GM18873 (cell line): ENCODE data around the gene SH3D19.

Experiments used
- ATAC-seq: cut with Tn5 transposase; IDR thresholded peaks from one replicate; pipeline ENCODE4 v1.9.1; 2021; ENCODE audit warnings: mild to moderate bottlenecking, moderate library complexity, moderate number of reproducible peaks; ENCODE audit not compliant: unreplicated experiment, low FRiP score

SH3D19 gene

DNA sequence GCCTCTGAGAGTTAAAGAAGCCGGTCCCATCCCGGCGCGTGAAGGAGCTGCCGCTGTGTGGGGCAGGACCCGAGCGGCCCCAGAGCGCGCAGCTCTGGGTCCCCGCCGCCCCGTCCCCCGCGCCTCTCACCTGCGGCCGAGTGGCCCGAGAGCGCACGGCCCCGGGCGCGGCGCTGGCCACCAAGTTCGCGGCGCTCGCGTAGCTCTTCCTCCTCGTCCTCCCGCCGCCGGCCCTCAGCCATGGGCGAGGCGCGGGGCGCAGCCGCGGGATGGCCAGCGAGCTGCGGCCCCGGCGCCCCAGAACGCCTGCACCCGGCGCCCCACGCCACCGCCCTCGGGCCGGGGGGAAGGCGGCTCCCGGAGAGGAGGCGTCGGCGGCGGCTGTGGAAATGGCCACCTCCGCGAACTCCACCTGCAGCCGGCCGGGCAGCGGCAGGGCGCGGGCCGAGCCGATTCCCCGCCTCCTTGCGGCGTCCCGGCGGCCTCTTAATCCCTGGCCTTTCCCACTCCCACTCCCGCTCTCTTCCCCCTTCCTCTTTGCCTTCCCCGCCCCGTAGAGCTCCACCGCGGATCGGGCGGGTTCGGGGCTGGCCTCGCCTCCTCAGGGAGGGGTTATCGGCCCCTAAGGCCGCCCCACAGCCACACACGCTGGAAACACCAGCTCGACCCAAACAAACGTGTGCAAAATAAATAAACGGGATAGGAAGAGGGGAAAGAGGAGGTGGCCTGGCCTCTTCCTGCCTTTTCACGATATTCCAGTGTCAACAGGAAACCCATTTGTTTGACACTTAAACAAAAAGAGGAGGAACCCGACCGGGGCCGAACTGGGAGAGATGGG, at the start of gene SH3D19:
TSS of gene SH3D19 (minus strand) at position 495 of the 838 bp plus-strand sequence. CDS start at position 242, 253 bp downstream.
- no peak for ATAC-seq

GRCh38 chr4:151362404-151363164, 37.2 kb upstream of the SH3D19 start:
- ATAC-seq, result peak; percentile 72

DNA sequence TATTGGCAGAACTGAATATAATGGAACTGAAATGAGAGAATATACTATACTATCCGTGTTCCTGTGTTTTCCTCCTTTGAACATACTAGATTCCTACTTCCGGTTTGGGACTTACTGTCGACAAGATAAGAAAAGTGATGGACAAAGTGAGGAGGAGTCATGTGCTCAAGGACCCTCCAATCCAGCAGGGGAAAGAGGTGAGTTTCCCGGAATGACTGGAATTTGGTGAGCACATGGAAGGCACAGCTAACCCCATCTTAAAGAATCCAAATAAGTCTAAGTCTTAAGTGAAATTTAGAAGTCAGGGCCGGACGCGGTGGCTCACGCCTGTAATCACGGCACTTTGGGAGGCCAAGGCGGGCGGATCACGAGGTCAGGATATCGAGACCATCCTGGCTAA, 36.6 kb upstream of the SH3D19 start:
- ATAC-seq, result no peak

DNA sequence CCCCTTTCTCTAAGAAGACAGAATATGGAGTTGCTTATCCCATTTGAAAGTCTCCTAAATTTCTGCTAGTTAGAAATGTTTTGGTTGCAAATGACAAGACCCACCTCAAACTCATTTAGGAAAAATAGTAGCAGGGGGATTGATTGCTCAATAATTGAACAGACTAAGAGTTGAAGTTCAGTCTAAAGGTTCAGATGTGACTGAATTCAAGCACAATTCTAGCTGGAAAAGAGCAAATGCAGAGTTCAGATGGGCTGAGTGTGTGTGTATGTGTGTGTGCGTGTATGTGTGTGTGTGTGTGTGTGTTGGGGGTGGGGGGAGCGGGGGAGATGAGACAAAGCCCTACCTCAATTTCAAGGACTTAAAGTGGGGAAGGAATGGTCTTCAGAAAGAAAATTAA, 35.7 kb upstream of the SH3D19 start:
- ATAC-seq, result no peak

GRCh38 chr4:151359576-151359975, 34.2 kb upstream of the SH3D19 start:
- ATAC-seq, result no peak

DNA sequence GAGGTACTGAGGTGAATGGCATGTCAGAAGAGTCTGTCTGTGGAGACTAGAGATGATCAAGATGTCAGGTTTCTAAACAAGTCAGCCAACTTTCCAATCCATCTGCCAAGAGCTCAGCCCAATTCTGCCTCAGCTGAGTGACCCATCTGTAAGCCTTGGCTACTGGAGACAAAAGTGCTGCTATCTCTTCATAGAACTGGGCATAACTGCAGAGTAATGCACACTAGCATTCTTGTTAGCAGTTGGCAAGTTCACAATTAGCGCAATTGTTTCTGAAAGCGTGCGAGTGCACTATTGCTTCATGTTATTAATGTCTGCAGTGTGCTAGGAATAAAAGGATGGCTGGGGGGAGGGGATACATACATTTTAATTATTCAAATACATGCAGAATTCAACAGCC, 32.9 kb upstream of the SH3D19 start:
- no peak for ATAC-seq

- no peak for ATAC-seq
Observed at GRCh38 chr4:151356510-151356909, 31.1 kb upstream of the SH3D19 start.

DNA sequence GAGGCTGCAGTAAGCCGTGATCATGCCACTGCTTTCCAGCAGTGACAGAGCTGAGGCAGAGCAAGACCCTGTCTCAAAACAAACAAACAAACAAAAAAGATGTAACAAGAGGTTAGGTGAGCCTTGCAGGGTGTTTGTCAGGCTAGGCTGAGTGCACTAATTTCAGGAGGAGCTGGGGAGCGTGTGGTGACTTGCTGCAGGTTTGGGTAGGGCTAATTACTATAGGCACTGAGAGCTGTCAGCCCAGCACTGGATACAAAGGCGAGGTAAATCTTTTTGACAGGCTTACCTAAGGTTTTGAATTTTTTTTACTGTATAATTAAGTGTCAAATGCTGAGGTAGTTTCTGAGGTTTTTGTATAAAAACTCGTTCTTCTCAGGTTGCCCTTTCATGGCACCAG, 29.8 kb upstream of the SH3D19 start:
- no peak for ATAC-seq

DNA sequence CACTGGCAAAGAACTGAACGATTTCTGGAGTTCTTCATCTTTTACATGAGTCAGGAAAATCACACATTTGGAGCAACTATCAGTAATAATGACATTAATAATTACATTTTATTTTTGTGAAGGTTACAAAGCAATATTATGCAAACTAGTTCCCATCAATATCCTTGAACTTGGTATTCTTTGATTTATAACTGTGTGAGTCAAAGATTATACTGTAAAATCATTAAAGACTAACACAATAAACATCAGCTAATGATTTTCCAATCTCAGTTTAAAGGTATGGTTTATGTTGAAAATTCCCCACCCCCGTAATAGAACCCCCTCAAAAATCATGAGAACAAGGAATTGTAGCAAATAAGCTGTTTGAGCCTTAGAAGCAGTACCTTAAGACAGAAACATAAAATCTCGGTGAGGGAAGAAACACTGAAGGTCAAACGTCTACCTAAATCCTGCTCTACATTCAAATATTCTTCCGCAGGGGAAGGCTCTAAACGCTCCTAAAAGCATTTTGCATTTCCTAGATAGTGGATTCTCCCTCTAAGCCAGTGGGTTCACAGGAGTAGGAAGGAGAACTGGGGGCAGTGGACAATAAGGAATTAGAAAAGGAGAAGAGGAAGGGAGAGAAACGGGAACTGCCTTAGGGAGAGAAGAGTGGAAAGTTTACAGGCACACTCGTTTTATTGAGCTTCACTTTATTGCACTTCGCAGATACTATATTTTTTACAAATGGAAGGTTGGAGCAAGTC, 22.3 kb upstream of the SH3D19 start:
- ATAC-seq, result no peak

DNA sequence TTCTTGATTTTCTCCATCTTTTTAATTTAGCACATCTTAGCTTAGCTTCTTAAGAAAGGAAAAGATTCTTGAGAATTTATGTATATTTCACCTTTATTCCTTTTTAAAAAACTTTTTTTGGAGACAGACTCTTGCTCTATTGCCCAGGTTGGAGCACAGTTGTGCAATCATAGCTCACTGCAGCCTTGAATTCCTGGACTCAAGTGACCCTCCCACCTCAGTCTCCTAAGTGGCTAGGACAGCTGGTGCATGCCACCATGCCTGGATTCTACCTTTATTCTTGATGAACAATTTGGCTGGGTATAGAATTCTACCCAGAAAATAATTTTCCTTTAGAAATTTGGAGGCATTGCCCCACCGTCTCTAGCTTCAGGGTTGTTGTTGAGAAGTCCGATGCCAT, 19.5 kb upstream of the SH3D19 start:
- ATAC-seq, result no peak

DNA sequence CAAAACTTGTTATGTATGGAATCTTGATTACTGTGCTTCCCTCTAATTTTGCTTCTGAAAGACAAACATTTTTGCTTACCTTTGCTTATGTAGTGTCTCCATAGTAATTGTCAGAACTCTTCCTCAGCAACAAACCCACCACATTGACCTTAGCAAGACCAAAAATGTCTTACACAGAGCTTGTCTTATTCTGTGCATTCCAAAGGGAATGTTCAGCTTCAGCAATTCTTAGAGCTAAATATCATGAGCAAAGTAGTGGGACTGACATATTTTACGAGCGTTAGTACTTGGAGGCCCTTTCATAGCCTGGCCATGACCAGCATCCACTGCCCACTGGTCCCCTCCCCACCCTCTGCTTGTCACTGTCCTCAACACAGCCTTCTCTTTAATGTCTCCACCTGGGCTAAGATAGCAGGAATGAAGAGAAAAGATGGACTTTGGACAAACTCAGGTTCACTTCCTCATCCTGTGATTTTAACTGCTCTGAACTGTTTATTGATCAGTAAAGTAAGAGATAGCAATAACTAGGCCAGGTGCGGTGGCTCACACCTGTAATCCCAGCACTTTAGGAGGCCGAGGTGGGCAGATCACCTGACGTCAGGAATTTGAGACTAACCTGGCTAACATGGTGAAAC, 15.5 kb upstream of the SH3D19 start:
- ATAC-seq, result no peak

GRCh38 chr4:151339467-151339866, 14.1 kb upstream of the SH3D19 start:
- no peak for ATAC-seq

- no peak for ATAC-seq
Observed at GRCh38 chr4:151331276-151332042, 6.1 kb upstream of the SH3D19 start.

DNA sequence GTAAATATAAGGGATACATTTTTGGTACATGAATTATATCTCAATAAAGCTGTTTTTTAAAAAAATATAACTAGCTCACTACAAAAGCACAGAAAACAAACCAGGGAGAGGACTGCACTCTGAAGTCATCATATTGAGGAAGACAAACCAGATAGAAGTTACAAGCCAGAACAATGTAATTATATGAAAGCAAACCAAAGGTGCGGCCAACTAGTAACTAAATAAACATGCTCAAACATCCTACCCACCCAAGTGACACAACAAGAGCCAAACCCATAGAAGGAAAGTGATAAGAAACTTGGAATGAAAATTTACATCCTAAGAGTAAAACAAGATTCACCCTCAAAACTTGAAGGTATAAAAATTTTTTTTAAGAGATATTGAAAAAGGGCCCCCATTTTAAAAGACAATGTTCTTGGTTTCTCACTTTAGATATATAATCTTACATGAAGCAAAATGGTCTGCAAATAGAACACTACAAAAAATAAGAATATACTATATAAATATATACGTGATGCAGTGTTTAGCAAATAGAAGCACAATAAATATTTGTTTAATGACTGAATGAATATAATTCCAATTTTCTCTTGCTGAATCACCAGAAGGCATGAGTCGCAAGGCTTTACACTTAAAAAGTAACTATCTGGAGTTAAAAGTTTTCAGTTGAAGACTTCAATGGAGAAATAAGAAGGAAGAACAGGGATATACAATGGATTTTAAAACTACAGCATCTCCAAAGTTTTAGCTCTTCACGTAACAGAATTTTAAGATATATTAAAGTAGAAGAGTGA, 4.0 kb upstream of the SH3D19 start:
- no peak for ATAC-seq

- ATAC-seq, result no peak
Observed at GRCh38 chr4:151325949-151326246, 493 bp upstream of the SH3D19 start.

- ATAC-seq, result no peak
Observed at GRCh38 chr4:151324752-151325110, 674 bp downstream of the SH3D19 start.

GRCh38 chr4:151324124-151324751, 1.2 kb downstream of the SH3D19 start:
- no peak for ATAC-seq

GRCh38 chr4:151323667-151324066, 1.7 kb downstream of the SH3D19 start:
- no peak for ATAC-seq

DNA sequence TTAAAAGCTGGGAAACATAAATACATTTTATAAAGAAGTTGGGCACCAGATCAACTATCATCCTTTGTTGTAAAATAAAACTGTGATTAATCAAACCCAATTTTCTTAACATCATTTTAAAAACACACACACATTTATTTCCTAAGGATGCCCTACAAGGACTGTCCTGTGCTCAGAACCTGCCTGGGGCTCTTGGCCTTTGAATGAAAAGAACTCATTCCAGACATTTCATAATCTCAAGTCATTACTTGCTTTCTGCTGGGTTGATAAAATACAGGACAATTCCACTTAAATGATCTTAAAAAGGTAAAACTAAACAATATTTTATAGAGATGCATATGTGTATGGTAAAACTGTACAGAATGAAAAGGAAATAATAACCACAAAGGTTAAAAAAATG, 2.8 kb downstream of the SH3D19 start:
- no peak for ATAC-seq
